ENCODE results near the gene SULT4A1.

- no peak for TF ChIP-seq CTCF (IDR thresholded peaks at IDR 0.05)
- no peak for TF ChIP-seq EP300 (IDR thresholded peaks at IDR 0.05)
- TF ChIP-seq POLR2A (IDR thresholded peaks at IDR 0.05) = no peak
Measured at GRCh38 chr22:43862882-43863202, 529 bp upstream of the SULT4A1 start.
